HG03108 (cell line): ENCODE measurements around the gene LYZL4.

ENCODE experiments used
- ATAC-seq: cut with Tn5 transposase; IDR thresholded peaks from one replicate; pipeline ENCODE4 v1.9.1; 2021; ENCODE audit warnings: moderate library complexity; ENCODE audit not compliant: unreplicated experiment

LYZL4 gene, protein sequence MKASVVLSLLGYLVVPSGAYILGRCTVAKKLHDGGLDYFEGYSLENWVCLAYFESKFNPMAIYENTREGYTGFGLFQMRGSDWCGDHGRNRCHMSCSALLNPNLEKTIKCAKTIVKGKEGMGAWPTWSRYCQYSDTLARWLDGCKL

GRCh38 chr3:42410370-42411131 is at the start of gene LYZL4:
Gene LYZL4, minus strand, starts transcription at chr3:42410610. Its CDS starts 3,359 bp downstream, at chr3:42407251.
- ATAC-seq, result no peak

DNA sequence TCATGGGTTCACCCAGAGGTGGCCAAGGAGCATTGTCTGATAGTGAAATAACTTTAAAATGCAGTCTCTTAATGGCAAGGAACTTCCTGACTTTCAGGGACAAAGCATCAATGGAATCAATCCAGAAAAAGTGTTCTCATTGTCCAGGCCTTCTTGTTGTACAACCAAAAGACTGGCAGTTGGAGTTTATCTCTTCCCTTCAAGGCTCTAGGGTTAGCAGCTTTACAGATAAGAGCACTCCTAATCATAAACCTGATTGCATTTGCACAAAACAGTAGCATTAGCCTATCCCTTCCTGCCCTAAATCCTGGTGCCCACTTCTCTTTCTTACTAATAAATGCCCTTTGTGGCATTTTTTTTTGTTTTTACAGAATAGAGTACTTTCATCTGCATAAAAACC is 48.7 kb upstream of the LYZL4 start:
- ATAC-seq, result no peak

- ATAC-seq, result no peak
These were observed 45.8 kb upstream of the LYZL4 start for GRCh38 chr3:42456211-42456610.

DNA sequence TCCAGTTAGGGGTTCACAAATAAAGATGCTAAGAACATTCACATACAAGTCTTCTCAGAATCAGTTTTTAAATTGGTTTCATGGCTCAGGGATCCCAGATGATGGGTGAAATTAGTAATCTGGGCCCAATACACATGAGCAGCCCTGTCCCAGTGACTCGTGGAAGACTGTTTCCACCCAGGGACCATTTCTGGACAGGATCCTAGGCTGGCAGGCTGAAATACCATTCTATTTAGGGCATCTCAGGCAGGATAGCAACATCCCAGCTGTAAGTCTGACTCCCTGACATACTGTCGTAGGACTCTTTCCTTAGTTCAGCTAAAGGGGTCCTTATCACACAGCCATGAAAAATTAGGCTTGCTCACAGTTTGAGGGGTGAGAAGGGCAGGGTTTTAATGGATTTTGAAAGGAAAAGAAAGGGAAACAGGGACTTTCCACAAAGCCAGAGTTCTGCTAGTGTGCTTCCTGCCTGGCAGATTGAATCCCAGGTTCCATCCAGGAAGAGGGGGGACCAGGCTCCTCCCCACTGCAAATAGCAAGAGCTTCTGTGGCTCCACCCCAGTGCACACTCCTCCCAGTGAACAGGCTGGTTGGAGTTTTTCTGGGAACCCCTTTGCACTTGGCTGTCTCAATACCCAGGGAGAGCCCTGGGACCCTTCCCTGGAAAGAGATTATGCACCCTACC is 41.3 kb upstream of the LYZL4 start:
- no peak for ATAC-seq

- ATAC-seq, result no peak
These were observed 40.7 kb upstream of the LYZL4 start for GRCh38 chr3:42451116-42451515.

DNA sequence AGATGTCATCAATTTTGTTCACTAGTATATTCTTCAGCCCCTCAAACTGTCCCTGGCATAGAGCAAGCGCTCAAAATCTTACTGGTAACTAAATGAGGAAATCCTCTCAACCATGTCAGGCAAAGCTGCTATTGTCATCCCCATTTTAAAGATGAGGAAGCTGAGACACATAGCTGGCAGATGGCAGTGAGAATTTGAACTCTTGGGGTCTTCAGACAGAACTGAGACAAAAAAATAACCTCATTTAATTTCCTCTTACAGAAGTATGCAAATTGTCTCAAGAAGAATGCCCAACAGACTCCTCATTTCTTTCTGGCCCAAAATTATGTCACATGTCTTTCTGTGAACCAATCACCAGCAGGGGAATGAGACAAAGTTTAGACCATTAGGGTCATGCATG is 40.2 kb upstream of the LYZL4 start:
- no peak for ATAC-seq

GRCh38 chr3:42447481-42447880 is 37.1 kb upstream of the LYZL4 start:
- no peak for ATAC-seq

DNA sequence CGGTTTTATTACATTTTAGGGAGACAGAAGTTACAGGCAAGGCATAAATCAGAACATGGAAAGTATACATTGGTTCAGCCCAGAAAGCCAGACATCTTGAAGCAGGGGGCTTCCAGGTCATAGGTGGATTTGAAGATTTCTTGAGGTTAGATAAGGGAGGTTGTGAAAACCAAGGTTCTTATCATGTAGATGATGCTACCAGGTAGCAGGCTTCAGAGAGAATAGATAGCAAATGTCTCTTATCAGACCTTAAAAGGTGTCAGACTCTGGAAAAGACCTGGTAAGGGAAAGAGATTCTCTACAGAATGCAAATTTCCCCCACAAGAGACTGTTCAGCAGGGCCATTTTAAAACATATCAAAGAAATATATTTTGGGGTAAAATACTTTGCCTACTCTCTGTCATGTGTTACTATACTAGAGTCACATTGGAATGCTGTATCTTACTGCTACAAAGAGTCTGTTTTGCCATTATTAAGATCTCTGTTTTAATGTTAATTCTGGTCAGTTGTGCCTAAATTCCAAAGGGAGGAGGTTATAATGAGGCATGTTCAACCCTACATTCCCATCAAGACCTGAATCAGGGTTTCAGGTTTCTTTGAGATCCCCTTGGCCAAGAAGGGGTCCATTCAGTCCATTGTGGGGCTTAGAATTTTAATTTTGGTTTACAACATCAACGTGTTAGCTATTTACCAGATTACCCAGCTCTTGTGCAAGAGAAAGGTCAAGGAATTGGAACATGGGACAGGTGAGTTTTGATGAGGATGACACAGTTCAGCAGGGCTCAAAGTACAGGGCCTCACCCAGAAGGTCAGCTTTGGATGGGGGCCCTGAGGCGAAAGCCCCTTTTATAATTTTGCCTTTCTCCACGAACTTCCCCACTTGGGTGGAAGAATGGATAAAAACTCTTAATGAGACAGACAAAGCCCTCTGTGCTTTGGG is 36.0 kb upstream of the LYZL4 start:
- no peak for ATAC-seq

DNA sequence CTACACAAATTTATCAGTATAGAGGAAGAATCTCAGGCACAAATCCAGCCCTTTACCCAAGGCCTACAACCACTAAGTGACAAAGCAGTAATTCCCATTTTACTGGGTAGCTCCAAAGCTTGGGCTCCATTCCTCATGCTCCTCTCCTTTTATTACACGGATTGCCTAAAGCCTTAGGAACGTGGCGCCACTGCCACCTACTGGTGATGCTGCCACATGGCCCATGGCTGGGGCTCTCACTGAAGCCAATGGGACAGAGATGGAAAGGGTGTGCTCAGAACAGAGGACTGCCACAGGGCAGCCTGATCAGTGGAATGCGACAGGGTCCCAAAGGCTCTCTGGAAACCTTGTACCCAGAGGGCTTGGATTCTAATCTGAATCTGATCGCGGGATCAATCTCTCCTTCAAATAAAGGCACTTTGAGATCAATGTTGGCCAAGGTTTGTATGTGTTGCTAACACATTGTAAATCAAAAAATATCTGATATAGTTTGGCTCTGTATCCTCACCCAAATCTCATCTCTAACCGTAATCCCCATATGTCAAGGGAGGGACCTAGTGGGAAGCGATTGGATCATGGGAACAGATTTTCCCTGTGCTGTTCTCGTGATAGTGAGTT is 33.5 kb upstream of the LYZL4 start:
- peak; percentile 87 for ATAC-seq

- no peak for ATAC-seq
These were observed 32.9 kb upstream of the LYZL4 start for GRCh38 chr3:42443292-42443691.

GRCh38 chr3:42442640-42443039 is 32.2 kb upstream of the LYZL4 start:
- ATAC-seq, result no peak

DNA sequence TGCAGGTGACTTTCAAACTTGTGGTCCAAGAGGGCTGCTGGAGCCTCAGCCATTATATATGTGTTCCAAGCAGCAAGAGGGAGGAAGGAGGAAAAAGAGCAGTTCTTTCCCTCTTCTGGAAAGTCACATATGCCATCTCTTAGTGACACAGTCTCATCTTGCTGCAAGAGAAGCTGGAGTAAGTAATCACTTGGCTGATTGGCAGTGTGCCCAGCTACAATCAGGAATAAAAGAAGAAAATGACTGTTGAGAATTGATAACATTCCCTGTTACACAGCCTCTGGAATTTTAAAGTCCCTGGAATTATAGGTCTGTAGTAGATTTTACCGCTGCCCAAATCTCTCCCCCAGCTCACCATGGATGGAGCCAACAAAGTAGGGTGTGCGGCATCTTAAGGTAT is 31.4 kb upstream of the LYZL4 start:
- ATAC-seq, result no peak

GRCh38 chr3:42440924-42441323 is 30.5 kb upstream of the LYZL4 start:
- no peak for ATAC-seq

- no peak for ATAC-seq
These were observed 29.1 kb upstream of the LYZL4 start for GRCh38 chr3:42439261-42440115.

- no peak for ATAC-seq
These were observed 28.3 kb upstream of the LYZL4 start for GRCh38 chr3:42438758-42439157.

DNA sequence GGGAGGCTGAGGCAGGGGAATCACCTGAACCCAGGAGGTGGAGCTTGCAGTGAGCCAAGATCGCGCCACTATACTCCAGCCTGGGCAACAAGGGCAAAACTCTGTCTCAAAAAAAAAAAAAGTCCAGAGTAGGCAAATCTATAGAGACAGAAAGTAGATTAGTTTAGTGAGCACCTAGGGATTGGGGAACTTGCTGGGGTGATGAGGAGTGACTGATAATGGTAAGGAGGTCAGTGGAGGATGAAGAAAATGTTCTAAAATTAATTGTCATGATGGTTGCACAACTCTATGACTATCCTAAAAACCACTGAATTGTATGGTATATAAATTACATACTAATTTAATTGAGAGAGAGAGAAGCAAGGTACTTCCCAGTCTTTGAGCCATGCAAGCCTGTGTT is 27.8 kb upstream of the LYZL4 start:
- ATAC-seq, result no peak

DNA sequence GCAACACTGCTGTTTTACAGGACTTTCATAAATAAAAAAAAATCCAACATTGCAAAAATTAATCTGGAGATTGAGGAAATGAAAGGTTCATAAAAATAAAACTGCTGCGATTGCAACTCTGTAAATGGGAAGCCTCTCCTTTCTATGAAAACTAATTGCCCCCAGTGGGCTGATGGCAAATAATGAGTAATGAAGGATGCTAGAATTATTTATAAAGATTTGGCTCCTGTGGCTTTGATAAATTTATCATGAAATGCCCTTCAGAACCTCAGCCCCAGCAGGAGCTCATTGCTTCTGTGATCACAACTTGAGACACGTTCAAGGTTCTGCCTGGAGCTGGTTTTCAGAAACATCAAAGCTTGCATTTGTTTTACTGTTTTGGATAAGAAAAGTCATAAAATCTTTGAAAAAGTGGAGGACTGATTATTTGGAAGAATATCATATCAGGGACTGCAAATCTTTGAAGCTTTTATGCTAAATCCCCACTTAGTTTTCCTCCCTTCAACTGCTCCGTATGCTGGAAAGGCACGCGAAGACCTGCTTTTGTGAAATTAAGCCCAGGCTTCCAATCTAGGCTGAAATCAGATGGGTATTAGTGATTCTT is 24.5 kb upstream of the LYZL4 start:
- no peak for ATAC-seq

GRCh38 chr3:42432485-42432884 is 22.1 kb upstream of the LYZL4 start:
- ATAC-seq, result no peak

- no peak for ATAC-seq
These were observed 20.5 kb upstream of the LYZL4 start for GRCh38 chr3:42430781-42431532.
